Heart left ventricle (tissue), 13 donors: ENCODE data around the gene SLC37A1.
"Not testable (repeated sequence)": the region's sequence is repeated elsewhere in the genome, so short reads cannot be mapped to it uniquely, and the experiment has no call there.

Experiments used
- POLR2A ChIP-seq, 2 donors: fragments of 450-650 bp; IDR thresholded peaks; one replicate each; pipeline ENCODE4 v1.6.1; 2017; ENCODE audit warnings: antibody characterized with exemption in 2 of 2, mild to moderate bottlenecking in 2 of 2, moderate library complexity in 2 of 2
- TF ChIP-seq, protein P1 (sequence below), 12 donors: fragments of 200-600 bp; sonication (generic) in 4 of 12; IDR thresholded peaks; one replicate each; pipeline versions ENCODE4 v1.5.0 to v1.8.0; 2018 to 2022; ENCODE audit warnings: antibody characterized with exemption in 12 of 12, mild to moderate bottlenecking in 5 of 12
- donor health status: ischemic (EF 13 %, LVEDD 7.1; RV severe dilation, severe dysfunction).
- donor health status: DM: no; HTN: yes; CAD: no.
- donor health status: DM: no; HTN: no; CAD: no.
- donor health status: ischemic (EF 25% LVEDD 6.9; RV normal size, moderate dysfunction).
- donor health status: ischemic (EF 25% LVEDD 5.7; RV mildly dilated, moderate dysfunction).
- donor health status: ischemic (EF 35%, LVEDD 5.7; RV mildly dilated, moderate dysfunction).
- donor health status: nonischemic (EF 11% LVEDD 7.7; RV severe dilation, severe dysfunction).
- donor health status: DM: yes; HTN: yes; CAD: no.
- donor health status: PGD.
- donor health status: ischemic (EF 29% LVEDD 5.4; RV normal size, mild dysfunction).
- donor health status: nonischemic (EF 23%, LVEDD 6.1; RV moderate dilation, normal function).

DNA sequence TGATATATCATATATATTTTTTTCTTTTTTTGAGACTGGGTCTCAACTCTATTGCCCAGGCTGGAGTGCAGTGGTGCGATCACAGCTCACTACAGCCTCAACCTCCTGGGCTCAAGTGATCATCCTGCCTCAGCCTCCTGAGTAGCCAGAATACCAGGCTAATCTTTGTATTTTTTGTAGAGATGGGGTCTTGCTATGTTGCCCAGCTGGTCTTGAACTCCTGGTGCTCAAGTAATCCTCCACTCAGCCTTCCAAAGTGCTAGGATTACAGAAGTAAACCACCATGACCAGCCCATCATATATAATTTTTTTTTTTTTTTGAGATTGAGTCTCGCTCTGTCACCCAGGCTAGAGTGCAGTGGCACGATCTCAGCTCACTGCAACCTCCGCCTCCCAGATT lies 43.9 kb upstream of the SLC37A1 start:
- TF ChIP-seq, protein P1, sequence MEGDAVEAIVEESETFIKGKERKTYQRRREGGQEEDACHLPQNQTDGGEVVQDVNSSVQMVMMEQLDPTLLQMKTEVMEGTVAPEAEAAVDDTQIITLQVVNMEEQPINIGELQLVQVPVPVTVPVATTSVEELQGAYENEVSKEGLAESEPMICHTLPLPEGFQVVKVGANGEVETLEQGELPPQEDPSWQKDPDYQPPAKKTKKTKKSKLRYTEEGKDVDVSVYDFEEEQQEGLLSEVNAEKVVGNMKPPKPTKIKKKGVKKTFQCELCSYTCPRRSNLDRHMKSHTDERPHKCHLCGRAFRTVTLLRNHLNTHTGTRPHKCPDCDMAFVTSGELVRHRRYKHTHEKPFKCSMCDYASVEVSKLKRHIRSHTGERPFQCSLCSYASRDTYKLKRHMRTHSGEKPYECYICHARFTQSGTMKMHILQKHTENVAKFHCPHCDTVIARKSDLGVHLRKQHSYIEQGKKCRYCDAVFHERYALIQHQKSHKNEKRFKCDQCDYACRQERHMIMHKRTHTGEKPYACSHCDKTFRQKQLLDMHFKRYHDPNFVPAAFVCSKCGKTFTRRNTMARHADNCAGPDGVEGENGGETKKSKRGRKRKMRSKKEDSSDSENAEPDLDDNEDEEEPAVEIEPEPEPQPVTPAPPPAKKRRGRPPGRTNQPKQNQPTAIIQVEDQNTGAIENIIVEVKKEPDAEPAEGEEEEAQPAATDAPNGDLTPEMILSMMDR (IDR thresholded peaks at IDR 0.05): not testable (repeated sequence)
- TF ChIP-seq POLR2A (IDR thresholded peaks at IDR 0.05): not testable (repeated sequence)
